Occipital lobe (tissue), 2 donors: Measurements from ENCODE around the gene POTEG. TPM values are rescaled to one million over a fixed set of nuclear protein-coding genes. Genes with fewer than 3 reads are reported as not detected.
"Not testable (repeated sequence)": the region's sequence is repeated elsewhere in the genome, so short reads cannot be mapped to it uniquely, and the experiment has no call there.

Experiments
- DNase-seq: peaks from one replicate; lab custom pipeline; 2025; lab: John Stamatoyannopoulos, UW
- total RNA-seq: library from RNA; depleted of rRNA; stranded (reverse); fragments of >200 nt; gene quantifications from one replicate; pipeline ENCODE4 v1.2.3, GENCODE V29; 2014

The POTEG gene
- not detected for total RNA-seq

DNA sequence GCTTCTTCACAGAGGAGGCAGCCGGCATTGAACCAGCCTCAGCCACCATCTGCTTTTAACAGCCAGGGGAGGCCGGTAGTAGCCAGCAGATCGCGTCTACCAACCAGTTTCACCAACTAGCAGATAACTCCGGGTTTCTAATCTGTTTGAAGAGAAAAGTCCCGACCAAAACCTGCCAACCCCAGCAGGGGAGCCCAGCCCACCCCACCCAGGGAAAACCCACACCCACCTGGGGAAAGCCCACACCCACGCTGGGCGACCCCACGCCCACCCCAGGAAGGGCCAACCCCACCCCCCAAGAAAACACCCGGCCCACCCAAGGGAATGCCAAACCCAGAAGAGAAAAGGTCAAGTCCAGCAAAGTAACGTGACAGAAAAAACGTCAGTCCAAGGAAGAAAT is at the start of gene POTEG:
Gene POTEG (minus strand): TSS at position 101 of the 400 bp plus-strand sequence. CDS start 52 bp downstream, at position 49.
- not testable (repeated sequence) for DNase-seq

DNA sequence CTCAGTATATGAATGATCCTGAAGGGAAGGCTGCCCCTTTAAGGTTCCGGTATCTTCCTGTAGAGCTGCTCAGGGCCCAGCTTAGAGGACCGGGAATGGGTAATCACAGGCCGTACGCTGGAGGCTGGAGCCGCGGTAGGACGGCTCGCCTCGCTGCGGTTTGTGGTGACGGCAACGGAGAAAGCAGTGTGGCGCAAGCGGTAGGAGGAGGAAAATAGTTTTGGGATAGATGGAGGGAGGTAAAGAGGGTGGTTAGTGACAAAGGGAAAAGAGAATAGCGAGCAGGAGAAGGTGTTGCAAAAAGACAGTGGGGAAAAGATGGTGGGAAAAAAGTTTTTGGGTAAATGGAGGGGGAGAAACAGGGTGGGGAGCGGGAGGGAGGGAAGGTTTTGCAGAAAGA is 48.0 kb upstream of the POTEG start:
- not testable (repeated sequence) for DNase-seq

DNA sequence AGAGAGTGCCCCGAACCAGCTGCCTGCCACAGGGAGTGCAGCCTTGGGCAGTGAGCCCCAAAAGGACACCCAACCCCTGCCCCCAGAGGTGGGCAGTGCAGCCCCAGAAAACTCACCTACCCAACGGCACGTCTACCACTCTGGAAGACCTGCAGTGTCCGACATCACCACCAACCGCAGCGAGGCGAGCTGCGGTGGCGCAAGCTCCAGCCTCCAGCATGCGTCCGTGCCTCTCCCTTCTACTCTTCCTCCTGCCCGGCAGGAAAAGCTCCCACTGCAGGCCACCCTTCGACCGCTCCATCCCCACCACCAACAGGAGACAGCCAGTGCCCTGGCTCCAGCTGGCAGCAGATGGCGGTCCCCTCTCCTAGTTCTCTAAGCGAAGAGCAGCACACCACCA is 47.3 kb upstream of the POTEG start:
- DNase-seq = not testable (repeated sequence)

DNA sequence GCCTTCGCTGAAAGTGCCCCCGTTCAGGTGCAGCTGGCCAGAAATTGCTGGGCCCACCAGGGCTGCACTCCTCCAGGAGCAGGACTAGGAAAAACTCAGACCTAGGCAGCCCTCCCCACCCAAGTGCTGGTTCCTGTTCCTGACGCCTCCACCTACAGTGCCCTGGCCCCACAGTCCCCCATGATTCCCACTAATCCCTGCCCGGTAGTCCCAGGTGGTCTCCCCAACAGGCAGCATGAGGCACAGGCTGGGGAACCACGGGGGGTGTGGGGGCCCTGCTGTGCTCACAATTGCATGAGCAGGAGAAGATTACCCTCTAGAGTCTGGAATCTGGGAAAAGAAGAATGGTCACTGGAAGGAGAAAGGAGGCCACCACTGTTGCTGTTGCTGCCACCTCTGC is 46.4 kb upstream of the POTEG start:
- DNase-seq = not testable (repeated sequence)

DNA sequence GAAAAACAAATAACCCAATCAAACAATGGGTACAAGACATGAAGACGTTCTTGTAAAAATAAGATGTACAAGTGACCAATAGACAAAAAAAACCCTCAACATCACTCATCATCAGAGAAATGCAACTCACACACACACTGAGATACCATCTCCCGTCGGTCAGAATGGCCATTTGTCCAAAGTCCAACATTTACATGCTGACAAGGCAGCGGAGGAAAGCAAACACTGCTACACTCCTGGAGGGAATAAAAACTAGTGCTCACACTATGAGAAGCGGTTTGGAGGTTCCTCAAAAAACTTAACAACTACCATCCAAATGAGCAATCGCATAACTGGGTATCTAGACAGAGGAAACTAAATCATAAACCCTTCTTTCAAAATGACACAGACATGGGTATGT is 11.6 kb upstream of the POTEG start:
- DNase-seq = not testable (repeated sequence)

DNA sequence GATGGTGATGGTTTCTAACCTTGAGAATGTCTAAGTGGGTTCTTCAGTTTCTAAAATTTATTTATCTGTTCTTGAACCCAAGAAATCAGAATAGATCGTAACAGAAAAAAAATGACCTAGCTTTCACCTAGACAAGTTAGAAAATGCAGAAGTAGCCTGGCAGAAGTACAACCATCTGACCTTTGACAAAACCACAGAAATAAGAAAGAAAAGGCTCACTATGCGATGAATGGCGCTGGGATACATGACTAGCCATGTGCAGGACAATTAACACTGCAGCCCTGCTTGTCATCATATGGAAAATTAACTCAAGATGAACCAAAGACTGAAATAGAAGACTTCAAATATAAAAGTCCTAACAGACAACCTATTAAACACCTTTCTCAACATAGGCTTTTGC is 5.7 kb upstream of the POTEG start:
- DNase-seq = not testable (repeated sequence)

DNA sequence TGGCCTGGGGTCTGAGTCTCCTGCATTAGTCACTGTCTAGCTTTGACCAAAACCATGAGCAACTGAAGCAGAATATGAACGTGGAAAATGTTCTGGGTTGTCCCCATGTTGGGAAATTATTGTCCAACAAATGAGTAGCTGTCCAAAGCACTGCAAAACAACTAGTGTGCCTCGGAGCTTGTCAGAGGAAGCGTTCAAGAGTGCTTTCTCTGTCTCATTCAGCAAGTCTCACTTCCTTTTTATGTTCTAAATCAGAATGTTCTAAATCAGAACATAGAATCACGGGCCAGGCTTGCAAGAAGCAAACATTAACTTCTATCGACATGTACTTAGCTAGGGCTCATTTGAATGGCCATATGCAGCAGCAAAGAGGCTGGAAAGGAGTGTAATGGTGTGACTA is 5.1 kb upstream of the POTEG start:
- not testable (repeated sequence) for DNase-seq

DNA sequence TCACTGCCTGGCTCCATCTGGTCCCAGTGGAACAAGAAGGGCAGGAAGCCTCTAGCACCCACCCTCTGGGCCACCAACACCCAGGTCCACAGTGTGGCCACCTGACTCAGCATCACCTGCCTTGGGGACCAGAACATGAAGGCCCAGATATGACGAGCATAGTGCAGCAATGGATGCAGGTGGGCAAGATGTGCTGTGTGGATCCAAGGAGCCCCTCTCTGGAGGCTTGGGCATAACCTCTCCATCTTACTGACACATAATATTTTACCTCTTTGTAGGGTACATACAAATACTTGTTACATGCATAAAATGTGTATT is 2.9 kb upstream of the POTEG start:
- not testable (repeated sequence) for DNase-seq

DNA sequence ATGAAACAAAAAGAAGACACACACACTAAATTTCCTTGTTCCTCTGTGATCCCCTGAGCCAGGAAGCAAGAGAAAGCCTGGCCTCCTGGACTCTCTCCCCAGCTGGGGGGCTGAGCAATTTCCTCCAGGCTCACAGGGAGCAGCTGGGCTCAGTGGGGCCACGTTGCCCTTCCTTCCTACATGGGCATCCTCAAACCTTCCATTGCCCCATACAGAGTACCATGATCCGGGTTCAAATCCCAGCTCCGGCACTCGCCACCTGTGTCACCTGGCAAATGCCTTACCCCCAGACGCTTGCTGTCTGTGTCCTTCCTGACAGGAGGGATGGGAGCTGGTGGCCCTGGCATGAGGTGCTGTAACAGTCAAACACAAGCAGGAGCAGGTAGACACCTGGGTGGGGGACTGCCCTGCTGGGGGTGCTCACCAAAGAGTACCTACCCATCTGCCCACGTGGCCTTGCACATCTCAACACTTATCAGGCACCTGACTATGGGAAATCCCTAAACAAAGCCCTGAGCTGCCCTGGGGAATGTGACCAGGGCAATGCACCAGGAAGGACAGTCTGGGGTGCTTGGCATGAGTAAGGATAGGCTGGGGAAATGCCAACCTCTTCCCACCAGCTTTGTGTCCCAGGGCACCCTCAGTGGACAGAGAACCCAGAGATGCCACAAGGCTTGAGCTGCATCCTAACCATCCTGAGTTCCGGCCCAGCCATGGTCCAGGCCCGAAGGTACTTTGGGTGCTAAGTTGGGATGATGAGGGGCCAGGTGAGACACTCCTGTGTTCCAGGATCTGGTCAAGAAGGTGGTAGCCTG is 2.4 kb upstream of the POTEG start:
- not testable (repeated sequence) for DNase-seq

DNA sequence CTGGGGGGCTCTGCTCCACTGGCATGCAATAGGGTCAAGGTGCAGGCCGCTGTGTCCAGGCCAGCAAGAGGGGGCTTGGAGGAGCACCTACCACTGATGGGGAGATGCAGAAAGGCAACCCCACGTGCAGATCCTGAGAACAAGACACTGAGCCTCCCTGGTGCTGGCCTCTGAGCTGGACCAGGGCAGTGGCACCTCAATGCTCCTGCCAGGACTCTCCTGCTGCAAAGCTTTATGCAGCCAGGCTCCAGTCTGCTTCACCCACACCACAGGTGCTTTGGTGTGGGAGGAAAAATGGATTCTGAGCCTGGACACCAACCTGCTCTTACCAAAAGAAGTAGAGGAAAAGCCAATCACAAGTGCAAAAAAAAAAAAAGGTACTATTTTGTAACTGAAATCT is 1.7 kb upstream of the POTEG start:
- not testable (repeated sequence) for DNase-seq

DNA sequence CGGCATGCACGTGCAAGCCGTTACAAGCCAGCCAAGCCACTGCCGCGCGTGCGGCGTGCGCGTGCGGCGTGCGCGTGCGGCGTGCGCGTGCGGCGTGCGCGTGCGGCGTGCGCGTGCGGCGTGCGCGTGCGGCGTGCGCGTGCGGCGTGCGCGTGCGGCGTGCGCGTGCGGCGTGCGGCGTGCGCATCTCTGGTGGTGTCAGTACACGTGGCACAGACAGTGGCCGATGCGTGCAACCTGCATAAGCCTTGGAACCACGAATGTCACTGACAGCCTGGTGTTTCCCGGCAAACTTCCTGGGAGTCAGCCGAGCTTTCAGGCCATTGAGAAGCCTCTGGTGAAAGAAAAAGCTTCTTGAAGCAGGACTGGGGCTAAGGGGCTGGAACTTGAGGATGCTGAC is 750 bp upstream of the POTEG start:
- DNase-seq = not testable (repeated sequence)

DNA sequence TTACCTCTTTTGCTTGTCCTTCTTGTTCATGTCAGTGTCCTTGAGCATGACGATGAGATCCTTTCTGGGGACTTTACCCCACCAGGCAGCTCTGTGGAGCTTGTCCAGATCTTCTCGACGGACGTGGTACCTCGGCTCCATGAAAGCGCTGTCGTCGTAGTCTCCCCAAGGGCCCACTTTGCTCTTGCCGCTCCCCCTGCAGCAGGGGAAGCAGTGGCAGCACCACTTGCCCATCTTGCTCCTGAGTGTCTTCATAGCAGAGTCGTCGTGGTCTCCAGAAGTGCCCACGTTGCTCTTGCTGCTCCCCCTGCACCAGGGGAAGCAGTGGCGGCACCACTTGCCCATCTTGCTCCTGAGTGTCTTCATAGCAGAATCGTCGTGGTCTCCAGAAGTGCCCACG is 376 bp downstream of the POTEG start:
- not testable (repeated sequence) for DNase-seq

DNA sequence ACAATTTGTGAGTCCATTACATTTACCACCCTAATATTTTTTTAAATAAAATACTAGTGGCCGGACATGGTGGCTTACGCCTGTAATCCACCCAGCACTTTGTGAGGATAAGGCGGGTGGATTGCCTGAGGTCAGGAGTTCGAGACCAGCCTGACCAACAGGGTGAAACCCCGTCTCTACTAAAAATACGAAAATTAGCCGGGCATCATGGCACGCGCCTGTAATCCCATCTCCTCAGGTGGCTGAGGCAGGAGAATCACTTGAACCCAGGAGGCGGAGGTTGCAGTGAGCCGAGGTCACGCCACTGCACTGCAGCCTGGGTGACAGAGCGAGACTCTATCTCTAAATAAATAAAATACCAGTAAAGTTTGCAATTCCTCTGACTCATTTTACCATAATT is 25.6 kb downstream of the POTEG start:
- DNase-seq = not testable (repeated sequence)

DNA sequence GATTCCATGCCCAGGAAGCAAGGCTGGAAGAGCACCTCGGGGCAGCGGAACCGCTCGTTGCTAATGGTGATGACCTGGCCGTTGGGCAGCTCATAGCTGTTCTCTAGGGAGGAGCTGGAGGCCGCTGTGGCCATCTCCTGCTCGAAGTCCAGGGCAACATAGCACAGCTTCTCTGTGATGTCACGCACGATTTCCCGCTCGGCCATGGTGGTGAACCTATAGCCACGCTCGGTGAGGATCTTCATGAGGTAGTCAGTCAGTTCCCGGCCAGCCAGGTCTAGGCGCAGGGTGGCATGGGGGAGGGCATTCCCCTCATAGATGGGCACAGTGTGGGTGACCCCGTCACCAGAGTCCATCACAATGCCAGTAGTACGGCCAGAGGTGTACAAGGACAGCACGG is 32.0 kb downstream of the POTEG start:
- DNase-seq = not testable (repeated sequence)

DNA sequence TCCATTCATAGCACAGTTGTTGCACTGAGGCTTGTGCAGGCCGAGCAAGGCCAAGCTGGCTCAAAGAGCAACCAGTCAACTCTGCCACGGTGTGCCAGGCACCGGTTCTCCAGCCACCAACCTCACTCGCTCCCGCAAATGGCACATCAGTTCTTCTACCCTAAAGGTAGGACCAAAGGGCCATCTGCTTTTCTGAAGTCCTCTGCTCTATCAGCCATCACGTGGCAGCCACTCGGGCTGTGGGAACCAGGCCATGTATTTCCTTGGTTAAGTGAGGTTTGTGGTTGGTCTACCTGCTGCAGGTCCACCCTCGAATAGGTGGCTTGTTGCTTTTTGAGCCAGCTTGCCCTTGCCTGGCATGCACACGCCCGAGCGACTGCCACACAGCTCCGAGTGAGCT is 39.4 kb downstream of the POTEG start:
- DNase-seq = not testable (repeated sequence)

DNA sequence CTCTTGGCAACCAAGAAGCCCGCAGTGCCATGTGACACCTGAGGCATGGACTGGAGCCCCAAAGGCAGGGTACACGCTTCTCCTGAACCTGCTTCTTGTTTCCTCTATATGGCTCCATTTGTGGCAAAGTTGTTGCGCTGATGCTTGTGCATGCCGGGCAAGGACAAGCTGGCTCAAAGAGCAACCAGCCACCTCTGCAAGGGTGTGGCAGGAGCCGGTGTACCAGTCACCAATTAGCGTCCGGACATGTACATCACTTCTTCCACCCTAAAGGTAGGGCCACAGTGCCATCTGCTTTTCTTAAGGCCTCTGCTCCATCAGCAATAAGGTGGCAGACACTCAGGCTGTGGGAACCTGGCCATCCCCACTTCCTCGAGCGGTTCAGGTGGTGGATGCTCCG is 43.9 kb downstream of the POTEG start:
- not testable (repeated sequence) for DNase-seq

DNA sequence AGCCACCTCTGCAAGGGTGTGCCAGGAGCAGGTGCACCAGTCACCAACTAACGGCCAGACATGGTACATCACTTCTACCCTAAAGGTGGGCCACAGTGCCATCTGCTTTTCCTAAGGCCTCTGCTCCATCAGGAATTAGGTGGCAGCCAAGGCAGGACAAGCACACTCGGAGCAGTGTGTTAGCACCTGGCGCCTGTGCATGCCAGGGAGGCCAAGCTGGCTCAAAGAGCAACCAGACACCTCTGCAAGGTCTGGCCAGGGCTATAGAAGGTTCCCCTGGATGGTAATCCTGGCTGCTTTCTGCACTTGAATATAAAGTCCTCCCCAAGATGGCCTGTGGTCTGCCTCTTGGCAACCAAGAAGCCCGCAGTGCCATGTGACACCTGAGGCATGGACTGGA is 45.4 kb downstream of the POTEG start:
- not testable (repeated sequence) for DNase-seq

DNA sequence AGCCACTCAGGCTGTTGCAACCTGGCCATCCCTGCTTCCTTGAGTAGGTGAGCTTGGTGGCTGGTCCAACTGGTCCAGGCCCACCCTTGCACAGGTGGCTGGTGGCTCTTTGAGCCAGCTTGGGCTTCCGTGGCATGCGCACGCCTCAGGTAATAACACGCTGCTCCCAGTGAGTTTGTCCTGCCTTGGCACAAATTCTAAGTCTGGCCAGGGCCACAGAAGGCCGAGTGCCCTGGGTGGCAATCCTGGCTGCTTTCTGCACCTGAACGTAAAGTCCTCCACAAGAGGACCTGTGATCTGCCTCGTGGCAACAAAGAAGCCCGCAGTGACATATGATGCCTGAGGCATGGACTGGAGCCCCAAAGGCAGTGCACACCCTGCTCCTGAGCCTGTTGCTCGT is 47.1 kb downstream of the POTEG start:
- DNase-seq = not testable (repeated sequence)

DNA sequence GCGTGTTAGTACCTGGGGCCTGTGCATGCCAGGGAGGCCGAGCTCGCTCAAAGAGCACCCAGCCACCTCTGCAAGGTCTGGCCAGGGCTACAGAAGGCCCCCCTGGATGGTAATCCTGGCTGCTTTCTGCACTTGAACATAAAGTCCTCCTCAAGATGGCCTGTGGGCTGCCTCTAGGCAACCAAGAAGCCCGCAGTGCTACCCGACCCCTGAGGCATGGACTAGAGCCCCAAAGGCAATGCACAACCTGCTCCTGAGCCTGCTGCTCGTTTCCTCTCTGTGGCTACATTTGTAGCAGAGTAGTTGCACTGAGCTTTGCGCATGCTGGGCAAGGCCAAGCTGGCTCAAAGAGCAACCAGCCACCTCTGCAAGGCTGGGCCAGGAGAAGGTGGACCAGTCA is 47.8 kb downstream of the POTEG start:
- DNase-seq = not testable (repeated sequence)

DNA sequence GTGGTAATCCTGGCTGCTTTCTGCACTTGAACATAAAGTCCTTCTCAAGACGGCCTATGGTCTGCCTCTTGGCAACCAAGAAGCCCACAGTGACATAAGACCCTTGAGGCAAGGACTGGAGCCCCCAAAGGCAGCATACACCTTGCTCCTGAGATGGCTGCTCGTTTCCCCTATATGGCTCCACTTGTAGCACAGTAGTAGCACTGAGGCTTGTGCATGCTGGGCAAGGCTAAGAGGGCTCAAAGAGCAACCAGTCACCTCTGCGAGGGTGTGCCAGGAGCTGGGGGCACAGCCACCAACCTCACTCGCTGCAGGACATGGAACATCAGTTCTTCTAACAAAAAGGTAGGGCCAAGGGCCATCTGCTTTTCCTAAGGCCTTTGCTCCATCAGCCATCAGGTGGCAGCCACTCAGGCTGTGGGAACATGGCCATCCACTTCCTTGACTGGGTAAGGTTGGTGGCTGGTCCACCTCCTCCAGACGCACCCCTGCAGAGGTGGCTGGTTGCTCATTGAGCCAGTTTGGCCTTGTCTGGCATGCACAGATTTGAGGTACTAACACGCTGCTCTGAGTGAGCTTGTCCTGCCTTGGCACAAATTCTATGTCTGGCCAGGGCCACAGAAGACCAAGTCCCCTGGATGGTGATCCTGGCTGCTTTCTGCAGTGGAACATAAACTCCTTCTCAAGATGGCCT is 49.9 kb downstream of the POTEG start:
- not testable (repeated sequence) for DNase-seq

DNA sequence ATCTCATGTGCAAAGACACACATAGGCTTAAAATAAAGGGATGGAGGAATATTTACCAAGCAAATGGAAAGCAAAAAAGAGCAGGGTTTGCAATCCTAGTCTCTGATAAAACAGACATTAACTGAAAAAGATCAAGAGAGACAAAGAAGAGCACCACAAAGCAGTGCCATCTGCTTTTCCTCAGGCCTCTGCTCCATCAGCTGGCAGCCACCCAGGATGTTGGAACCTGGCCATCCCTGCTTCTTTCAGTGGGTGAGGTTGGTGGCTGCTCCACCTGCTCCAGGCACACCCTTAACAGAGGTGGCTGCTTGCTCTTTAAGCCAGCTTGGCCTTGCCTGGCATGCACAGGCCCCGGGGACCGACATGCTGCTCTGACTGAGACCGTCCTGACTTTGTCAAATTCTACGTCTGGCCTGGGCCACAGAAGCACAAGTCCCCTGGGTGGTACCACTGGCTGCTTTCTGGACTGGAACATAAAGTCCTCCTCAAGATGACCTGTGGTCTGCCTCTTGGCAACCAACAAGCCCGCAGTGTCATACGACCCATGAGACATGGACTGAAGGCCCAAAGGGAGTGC is 51.0 kb downstream of the POTEG start:
- not testable (repeated sequence) for DNase-seq

DNA sequence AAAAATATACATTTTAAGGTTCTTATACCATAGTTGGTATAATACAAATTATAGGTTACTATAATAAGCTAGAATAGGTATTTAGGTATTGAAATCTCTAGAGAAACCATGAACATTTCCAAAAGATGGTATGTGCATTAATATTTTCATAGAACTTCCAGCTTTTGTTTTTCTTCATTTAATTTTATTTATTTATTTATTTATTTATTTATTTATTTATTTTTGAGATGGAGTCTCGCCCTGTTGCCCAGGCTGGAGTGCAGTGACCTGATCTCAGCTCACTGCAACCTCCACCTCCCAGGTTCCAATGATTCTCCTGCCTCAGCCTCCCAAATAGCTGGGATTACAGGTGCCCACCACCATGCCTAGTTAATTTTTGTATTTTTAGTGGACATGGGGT is 54.0 kb downstream of the POTEG start:
- not testable (repeated sequence) for DNase-seq
